GF-D8 (cell line): ENCODE data around the gene ACSM5.

Experiments
- DNase-seq: peaks from one replicate; lab custom pipeline; 2025; lab: John Stamatoyannopoulos, UW

The ACSM5 gene

GRCh38 chr16:20409398-20410120, at the start of gene ACSM5:
Gene ACSM5, plus strand, starts transcription at chr16:20409534. Its CDS starts 1,951 bp downstream, at chr16:20411485.
- DNase-seq: no peak

- no peak for DNase-seq
These were observed 49.3 kb upstream of the ACSM5 start for GRCh38 chr16:20359997-20360396.

DNA sequence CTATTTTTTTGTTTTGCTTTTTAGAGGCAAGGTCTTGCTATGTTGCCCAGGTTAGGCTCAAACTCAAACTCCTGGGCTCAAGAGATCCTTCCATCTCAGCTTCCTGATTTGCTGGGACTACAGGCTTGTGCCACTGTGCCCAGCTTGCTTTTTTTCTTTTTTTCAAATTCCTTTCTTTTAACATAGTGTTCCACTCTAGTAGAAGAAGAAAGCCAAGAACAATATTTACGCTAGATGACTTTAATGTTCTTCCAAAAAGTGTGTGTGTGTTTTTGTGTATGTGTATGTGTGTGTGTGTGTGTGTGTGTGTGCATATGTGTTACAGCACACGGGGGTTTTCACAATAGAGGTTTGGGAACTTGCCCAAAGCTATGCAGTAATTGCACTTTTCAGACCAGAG, 46.1 kb upstream of the ACSM5 start:
- no peak for DNase-seq

GRCh38 chr16:20364051-20364450, 45.3 kb upstream of the ACSM5 start:
- DNase-seq: no peak

DNA sequence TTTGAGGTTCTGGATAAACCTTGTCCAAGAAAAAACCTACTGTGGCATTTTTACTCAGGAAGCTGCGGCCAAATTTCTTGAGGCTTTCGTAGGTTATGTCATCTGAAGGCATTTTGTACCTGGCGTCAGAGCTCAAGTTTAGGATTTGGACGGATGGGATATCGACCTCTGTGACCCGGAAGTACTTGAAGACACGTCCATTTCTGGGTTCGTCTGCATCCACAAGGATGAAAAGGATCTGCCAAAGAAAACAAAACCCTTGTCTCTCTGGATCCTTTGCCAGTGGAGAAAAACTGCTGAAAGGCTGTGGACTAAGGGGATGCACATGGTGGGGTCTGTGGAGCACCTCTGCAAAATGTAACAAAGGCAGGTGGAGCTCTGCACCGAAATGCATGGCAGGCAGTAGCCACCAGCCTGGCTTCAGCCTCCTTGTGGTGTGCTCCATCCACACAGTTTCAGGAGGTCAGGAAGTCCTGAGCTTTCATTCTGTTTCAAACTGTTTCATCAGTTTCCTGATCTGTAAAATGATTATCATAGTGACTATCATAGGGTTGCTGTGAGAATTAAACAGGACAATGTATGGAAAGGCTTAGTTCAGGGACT, 39.8 kb upstream of the ACSM5 start:
- no peak for DNase-seq

- no peak for DNase-seq
These were observed 36.6 kb upstream of the ACSM5 start for GRCh38 chr16:20372701-20373100.

DNA sequence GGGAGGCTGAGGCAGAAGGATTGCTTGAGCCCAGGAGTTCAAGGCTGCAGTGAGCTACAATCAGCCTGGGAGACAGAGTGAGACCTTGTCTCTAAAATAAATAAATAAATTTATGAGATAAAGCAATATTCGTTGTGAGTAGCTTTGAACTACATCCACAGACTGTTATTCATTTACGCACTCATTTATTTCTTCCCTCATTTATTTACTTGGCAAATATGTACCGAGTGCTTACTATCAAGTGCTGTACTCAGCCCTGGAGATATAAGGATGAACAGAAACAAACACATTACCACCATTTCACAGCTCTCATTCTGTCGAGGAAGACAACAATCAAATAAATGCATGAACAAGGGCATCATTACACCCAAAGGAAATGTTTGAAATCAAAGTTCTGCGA, 32.2 kb upstream of the ACSM5 start:
- no peak for DNase-seq

GRCh38 chr16:20380782-20381181, 28.6 kb upstream of the ACSM5 start:
- DNase-seq: no peak

DNA sequence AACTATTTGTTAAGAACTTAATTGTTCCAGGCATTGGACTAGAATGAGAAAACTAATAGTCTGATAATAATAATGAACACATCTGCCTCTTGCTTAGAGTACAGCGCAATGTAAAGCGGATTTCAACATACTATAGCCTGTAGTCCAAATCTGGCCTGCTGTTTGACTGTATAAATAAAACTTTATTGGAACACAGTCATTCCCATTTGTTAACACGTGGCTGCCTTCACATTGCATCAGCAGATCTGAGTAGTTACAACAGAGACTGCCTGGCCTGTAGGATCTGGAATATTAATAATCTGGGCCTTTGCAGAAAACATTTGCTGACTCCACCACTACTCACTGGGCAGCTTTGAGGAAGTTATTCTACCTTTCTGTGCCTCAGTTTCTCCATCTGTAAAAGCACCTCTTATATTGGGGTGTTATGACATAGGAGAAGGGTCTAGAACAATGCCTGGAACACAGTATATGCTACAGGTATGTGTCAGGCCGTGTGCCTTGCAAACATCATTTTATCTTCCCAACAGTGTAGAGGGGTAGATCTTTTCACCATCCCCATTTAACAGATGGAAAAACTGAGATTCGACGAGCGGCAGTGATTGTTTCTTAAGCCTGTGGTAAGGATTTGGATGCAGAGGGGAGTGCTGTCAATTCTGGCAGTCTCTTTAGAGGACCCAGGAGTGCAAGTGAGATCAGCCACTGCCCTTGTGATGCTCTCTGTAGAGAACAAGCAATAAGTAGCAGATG, 27.0 kb upstream of the ACSM5 start:
- no peak for DNase-seq

DNA sequence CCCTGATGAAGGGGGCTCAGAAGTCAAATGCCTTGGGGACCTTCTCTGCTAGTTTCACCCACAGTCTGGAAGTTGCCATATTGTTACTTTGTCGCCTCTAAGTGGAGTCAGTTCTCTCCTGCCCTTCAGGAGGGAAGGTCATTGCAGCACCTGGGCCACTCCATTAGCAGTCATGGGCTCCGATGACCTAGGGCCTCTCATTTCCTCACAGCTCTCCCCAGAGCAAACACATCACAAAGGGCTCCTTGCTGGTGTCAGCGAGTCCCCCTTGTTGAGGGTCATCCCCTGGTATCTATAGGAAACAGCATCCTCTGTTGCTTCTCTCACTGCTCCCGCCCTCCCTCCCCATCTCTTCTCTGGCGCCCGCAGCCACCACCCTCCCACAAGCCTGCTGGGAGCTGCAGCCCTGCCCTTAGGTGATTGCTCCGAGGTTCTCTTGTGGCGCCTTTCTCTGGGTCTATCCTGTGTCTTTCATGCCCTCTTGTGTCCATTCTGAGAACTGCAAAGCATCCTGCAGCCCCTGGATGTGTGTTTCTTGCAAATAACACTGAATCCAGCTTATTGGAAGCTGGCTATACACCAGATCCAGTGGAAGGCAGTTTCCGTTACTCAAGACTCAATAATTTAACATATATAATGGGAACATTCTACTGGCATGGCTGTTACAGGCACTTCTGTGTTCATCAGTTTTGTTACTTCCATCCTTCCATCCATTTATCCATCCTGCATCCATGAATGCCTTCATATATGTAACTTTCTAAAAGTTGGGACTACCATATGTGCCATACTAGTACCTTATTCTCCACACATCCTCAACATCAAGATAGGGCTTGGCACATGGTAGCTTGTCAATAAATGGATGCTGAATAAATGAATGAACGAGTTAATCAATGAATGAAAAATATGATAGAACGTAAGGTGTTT, 26.0 kb upstream of the ACSM5 start:
- peak; percentile 27 for DNase-seq

DNA sequence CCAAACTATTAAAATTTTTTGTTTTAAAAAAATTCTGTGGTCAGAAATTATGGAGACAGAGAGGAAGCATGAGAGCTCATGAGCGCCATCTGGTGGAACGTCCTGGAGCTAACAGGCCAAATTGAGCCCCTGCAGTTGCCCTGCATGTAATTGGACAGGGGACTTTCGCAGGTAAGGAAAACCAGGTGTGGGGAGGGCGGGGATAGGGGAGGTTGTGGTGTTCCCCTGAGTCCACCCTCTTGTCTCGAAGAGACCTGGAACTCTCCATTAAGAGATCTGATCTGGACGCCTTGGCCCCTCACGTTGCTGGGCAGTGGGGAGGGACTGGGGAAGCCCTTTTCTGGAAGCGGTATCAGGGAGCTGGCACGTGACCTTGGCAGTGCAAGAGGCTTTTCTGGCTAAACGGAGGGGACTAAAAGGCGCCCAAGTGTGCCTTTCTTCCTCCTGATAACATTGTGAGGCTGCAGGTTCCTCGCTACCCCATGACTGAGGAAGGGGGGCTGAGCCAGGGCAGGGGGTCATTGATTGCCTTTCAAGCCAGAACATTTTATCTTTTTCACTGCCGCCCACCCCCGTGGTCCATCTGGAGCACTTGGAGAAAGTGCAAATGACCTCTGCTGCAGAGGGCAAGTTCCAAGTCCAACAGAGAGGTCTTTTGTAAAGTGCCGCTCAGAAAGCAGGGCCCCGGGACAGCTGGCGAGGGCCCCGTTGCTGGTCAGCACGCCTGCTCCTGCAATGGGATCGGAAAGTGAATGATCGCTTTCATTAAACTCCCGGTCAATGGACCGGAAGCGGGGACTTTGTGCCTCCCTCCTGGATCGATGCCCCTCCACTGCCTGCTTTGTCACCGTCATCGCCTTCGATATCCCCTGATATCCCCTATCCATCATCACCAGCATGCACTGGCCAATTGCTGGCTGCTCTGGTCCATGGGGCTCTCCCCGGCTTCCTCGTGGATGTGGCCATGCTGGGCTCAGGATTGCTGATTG, 23.2 kb upstream of the ACSM5 start:
- no peak for DNase-seq

DNA sequence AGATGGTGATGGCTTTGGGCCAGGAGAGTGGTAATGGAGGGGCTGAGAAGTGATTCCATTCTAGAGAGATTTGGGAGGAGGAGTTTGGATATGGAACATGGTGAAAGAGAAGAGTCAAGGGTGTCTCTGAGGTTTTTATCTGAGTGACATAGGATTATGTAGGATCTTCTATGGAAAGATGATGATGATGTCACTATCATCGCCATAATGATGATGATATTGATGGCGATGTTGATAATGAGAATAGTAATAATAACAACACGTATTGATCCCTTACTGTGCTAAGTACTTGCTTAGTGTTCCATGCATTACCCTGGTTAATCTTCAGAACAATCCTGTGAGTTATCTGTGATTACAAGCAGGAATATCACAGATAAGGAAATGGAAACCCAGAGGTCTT, 21.4 kb upstream of the ACSM5 start:
- DNase-seq: no peak

DNA sequence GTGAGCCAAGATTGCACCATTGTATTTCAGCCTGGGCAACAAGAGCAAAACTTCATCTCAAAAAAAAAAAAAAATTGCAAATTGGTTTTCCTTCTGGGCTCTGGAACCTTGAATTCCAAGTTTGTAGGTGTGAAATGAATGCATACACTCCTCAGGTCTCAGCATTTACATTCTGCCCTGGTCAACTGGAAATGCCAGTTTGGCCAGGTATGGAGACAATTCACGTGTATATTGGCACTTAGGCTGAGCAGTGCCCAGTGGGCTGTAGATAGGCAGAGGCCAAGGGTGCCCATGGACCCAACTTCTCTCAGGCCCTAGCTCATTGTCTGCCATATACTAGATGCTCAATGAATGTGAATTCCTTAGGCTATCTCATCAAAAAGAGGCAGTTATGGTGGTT, 20.5 kb upstream of the ACSM5 start:
- no peak for DNase-seq

- DNase-seq: no peak
These were observed 18.3 kb upstream of the ACSM5 start for GRCh38 chr16:20391045-20391444.

- DNase-seq: no peak
These were observed 15.3 kb upstream of the ACSM5 start for GRCh38 chr16:20393801-20394577.

DNA sequence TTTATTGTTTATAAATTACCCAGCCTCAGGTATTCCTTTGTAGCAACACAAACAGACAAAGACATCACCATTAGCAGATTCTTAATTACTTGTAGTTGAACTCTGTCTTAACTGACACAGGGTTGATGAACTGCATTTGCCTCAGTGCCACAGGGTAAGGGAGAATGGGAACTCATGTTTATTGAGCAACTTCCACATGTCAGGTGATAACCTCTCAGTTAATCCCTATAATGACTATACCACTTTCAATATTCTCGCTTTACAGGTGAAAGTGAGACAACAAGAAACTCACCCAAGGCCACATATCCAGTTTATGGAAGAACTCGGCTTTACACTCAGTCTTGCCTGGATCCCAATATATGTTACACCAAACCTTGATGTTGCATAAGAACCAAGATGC, 13.4 kb upstream of the ACSM5 start:
- no peak for DNase-seq

- no peak for DNase-seq
These were observed 12.4 kb upstream of the ACSM5 start for GRCh38 chr16:20396846-20397467.

DNA sequence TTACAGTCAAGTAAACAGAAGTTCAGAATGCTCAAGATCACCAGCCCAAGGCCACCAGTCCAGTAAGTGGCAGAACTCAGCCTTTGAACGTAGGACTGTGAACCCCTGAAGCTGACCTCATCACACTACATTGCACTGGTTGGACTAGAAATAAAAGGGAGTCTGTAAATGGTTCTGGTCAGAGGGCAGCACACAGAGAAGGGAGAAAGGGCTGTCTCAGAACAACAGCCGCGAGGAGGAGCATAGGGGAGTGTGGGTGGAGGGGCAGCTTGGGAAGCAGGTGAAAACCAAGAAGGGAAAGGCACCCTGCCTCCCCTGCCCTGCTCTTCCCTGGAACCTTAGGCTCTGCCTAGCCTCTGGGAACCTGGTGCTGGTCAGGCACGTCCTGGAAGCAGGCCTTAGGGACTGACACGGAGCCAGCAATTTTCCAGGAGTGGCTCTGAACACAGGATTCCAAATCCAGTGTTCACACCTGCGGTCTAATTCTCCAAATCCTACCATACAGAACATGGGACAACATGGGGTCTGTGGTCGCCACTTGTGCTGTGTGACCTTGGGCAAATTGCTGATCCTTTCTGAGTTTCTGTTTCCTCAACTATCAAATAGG, 11.8 kb upstream of the ACSM5 start:
- no peak for DNase-seq

DNA sequence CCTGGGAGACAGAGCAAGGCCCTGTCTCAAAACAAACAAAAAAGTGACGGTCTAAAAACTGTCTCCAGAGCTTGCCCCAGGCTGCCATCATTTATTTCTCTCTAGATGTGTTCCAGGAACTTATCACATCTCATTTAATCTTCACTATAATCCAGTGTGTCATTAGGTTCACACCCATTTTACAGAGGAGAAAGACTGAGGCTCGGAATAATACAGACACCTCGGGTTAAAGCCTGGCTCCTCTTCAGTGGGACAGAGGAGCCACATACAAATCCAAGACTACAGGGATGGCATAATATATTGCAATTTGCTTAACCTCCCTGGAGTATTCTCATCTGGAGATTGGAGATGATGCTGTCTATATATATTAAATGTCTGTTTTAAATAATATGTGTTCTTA, 10.7 kb upstream of the ACSM5 start:
- no peak for DNase-seq
